ENCODE measurements around the gene ZNF33A. TPM values are rescaled to one million over a fixed set of nuclear protein-coding genes. Genes with fewer than 3 reads are reported as not detected.
"Not testable (repeated sequence)": the region's sequence is repeated elsewhere in the genome, so short reads cannot be mapped to it uniquely, and the experiment has no call there.

Gene ZNF33A
- polyA plus RNA-seq, 2 donors = 7.4 to 8.3 TPM

- Histone ChIP-seq H3K36me3 (ENCODE audit: control insufficient read depth in 2 of 2, insufficient read depth in 2 of 2, low read length in 1 of 2) (no peaks in the 10 kb centered on the region), H3K4me1 (ENCODE audit: control insufficient read depth in 2 of 2, insufficient read depth in 2 of 2, low read length in 1 of 2) (no peaks in the 10 kb centered on the region), H3K27ac (ENCODE audit: low read depth in 2 of 2, low read length in 1 of 2) (no peak overlapping the region), H3K4me3 (ENCODE audit: low read depth in 1 of 2, low read length in 2 of 2) (no peak overlapping the region), H3K27me3 (ENCODE audit: control insufficient read depth in 1 of 2, insufficient read depth in 2 of 2, low read length in 2 of 2) (no peaks in the 10 kb centered on the region), H3K9me3 (ENCODE audit: control insufficient read depth in 2 of 2, insufficient read depth in 1 of 2, low read depth in 1 of 2, low read length in 1 of 2) (peaks cover 0 to 2% of the 10 kb centered on the region in 2 donors)
These were observed 62.1 kb downstream of the ZNF33A start for GRCh38 chr10:38072552-38072951.

- H3K27me3 ChIP-seq (ENCODE audit: control insufficient read depth in 1 of 2, insufficient read depth in 2 of 2, low read length in 2 of 2) = peaks cover 0 to 2% of the 10 kb centered on the region in 2 donors
These were observed 66.2 kb downstream of the ZNF33A start for GRCh38 chr10:38076687-38077086.

GRCh38 chr10:38093318-38093717, 82.8 kb downstream of the ZNF33A start:
- H3K36me3 ChIP-seq (ENCODE audit: control insufficient read depth in 2 of 2, insufficient read depth in 2 of 2, low read length in 1 of 2); H3K9me3 ChIP-seq (ENCODE audit: control insufficient read depth in 2 of 2, insufficient read depth in 1 of 2, low read depth in 1 of 2, low read length in 1 of 2); H3K27ac ChIP-seq (ENCODE audit: low read depth in 2 of 2, low read length in 1 of 2); H3K4me1 ChIP-seq (ENCODE audit: control insufficient read depth in 2 of 2, insufficient read depth in 2 of 2, low read length in 1 of 2); H3K27me3 ChIP-seq (ENCODE audit: control insufficient read depth in 1 of 2, insufficient read depth in 2 of 2, low read length in 2 of 2): not testable (repeated sequence)
- H3K4me3 ChIP-seq (ENCODE audit: low read depth in 1 of 2, low read length in 2 of 2) = peak overlapping the region in 1 of 2 donors; percentile 90
- 93 to 95% methylated on average over 15 of the region's 15 CpGs for WGBS, 2 donors

More at GRCh38 chr10:38076687-38077086, 66.2 kb downstream of the ZNF33A start:
- 69 to 72% methylated on average over 2 of the region's 2 CpGs for WGBS, 2 donors
- no peaks in the 10 kb centered on the region for H3K4me1 ChIP-seq (ENCODE audit: control insufficient read depth in 2 of 2, insufficient read depth in 2 of 2, low read length in 1 of 2)
- H3K9me3 ChIP-seq (ENCODE audit: control insufficient read depth in 2 of 2, insufficient read depth in 1 of 2, low read depth in 1 of 2, low read length in 1 of 2) = peaks cover 2 to 3% of the 10 kb centered on the region in 2 donors
- H3K4me3 ChIP-seq (ENCODE audit: low read depth in 1 of 2, low read length in 2 of 2) = no peak overlapping the region
- H3K27ac ChIP-seq (ENCODE audit: low read depth in 2 of 2, low read length in 1 of 2) = no peak overlapping the region
- no peaks in the 10 kb centered on the region for H3K36me3 ChIP-seq (ENCODE audit: control insufficient read depth in 2 of 2, insufficient read depth in 2 of 2, low read length in 1 of 2)

GRCh38 chr10:38093816-38094157, 83.3 kb downstream of the ZNF33A start:
- peak overlapping the region in 1 of 2 donors; percentile 88 for H3K27ac ChIP-seq (ENCODE audit: low read depth in 2 of 2, low read length in 1 of 2)
- 11 to 12% methylated on average over 16 of the region's 16 CpGs for WGBS, 2 donors

GRCh38 chr10:38094158-38094926, 83.9 kb downstream of the ZNF33A start, which contains the start of gene ZNF37A:
Gene ZNF37A, plus strand, starts transcription at chr10:38094337. Its CDS starts 2,281 bp downstream, at chr10:38096618.
- no peaks in the 10 kb centered on the region for H3K9me3 ChIP-seq (ENCODE audit: control insufficient read depth in 2 of 2, insufficient read depth in 1 of 2, low read depth in 1 of 2, low read length in 1 of 2)
- no peaks in the 10 kb centered on the region for H3K27me3 ChIP-seq (ENCODE audit: control insufficient read depth in 1 of 2, insufficient read depth in 2 of 2, low read length in 2 of 2)
- peak within 1 kb of the TSS; percentile 88 for H3K27ac ChIP-seq (ENCODE audit: low read depth in 2 of 2, low read length in 1 of 2)
- peak within 1 kb of the TSS; percentile 88 to 90 for H3K4me3 ChIP-seq (ENCODE audit: low read depth in 1 of 2, low read length in 2 of 2)
- H3K36me3 ChIP-seq (ENCODE audit: control insufficient read depth in 2 of 2, insufficient read depth in 2 of 2, low read length in 1 of 2) = peaks cover 4 to 5% of the 10 kb centered on the region in 2 donors
- H3K4me1 ChIP-seq (ENCODE audit: control insufficient read depth in 2 of 2, insufficient read depth in 2 of 2, low read length in 1 of 2) = peaks cover 6 to 7% of the 10 kb centered on the region in 2 donors
- 0% methylated on average over 46 to 59 of the region's 59 CpGs for WGBS, 2 donors

More at GRCh38 chr10:38093816-38094157, 83.3 kb downstream of the ZNF33A start:
- peak overlapping the region; percentile 88 to 90 for H3K4me3 ChIP-seq (ENCODE audit: low read depth in 1 of 2, low read length in 2 of 2)
- H3K36me3 ChIP-seq (ENCODE audit: control insufficient read depth in 2 of 2, insufficient read depth in 2 of 2, low read length in 1 of 2) = peaks cover 4 to 5% of the 10 kb centered on the region in 2 donors
- H3K9me3 ChIP-seq (ENCODE audit: control insufficient read depth in 2 of 2, insufficient read depth in 1 of 2, low read depth in 1 of 2, low read length in 1 of 2) = no peaks in the 10 kb centered on the region
- H3K4me1 ChIP-seq (ENCODE audit: control insufficient read depth in 2 of 2, insufficient read depth in 2 of 2, low read length in 1 of 2) = peaks cover 6 to 7% of the 10 kb centered on the region in 2 donors
- H3K27me3 ChIP-seq (ENCODE audit: control insufficient read depth in 1 of 2, insufficient read depth in 2 of 2, low read length in 2 of 2) = no peaks in the 10 kb centered on the region

GRCh38 chr10:38094927-38095574, 84.6 kb downstream of the ZNF33A start:
- WGBS, 2 donors = 53% methylated on average over 21 of the region's 21 CpGs
- Histone ChIP-seq H3K4me3 (ENCODE audit: low read depth in 1 of 2, low read length in 2 of 2) (peak overlapping the region; percentile 88 to 90), H3K27ac (ENCODE audit: low read depth in 2 of 2, low read length in 1 of 2) (peak overlapping the region in 1 of 2 donors; percentile 88), H3K36me3 (ENCODE audit: control insufficient read depth in 2 of 2, insufficient read depth in 2 of 2, low read length in 1 of 2) (peaks cover 4 to 5% of the 10 kb centered on the region in 2 donors), H3K4me1 (ENCODE audit: control insufficient read depth in 2 of 2, insufficient read depth in 2 of 2, low read length in 1 of 2) (peaks cover 6 to 7% of the 10 kb centered on the region in 2 donors), H3K27me3 (ENCODE audit: control insufficient read depth in 1 of 2, insufficient read depth in 2 of 2, low read length in 2 of 2) (no peaks in the 10 kb centered on the region), H3K9me3 (ENCODE audit: control insufficient read depth in 2 of 2, insufficient read depth in 1 of 2, low read depth in 1 of 2, low read length in 1 of 2) (no peaks in the 10 kb centered on the region)

GRCh38 chr10:38102880-38103279, 92.4 kb downstream of the ZNF33A start:
- Histone ChIP-seq H3K27me3 (ENCODE audit: control insufficient read depth in 1 of 2, insufficient read depth in 2 of 2, low read length in 2 of 2) (no peaks in the 10 kb centered on the region), H3K4me3 (ENCODE audit: low read depth in 1 of 2, low read length in 2 of 2) (no peak overlapping the region), H3K27ac (ENCODE audit: low read depth in 2 of 2, low read length in 1 of 2) (no peak overlapping the region), H3K36me3 (ENCODE audit: control insufficient read depth in 2 of 2, insufficient read depth in 2 of 2, low read length in 1 of 2) (peaks cover 6 to 8% of the 10 kb centered on the region in 2 donors), H3K4me1 (ENCODE audit: control insufficient read depth in 2 of 2, insufficient read depth in 2 of 2, low read length in 1 of 2) (no peaks in the 10 kb centered on the region), H3K9me3 (ENCODE audit: control insufficient read depth in 2 of 2, insufficient read depth in 1 of 2, low read depth in 1 of 2, low read length in 1 of 2) (peaks cover 0 to 10% of the 10 kb centered on the region in 2 donors)
- 93 to 96% methylated on average over 1 of the region's 1 CpG for WGBS, 2 donors

- Histone ChIP-seq H3K9me3 (ENCODE audit: control insufficient read depth in 2 of 2, insufficient read depth in 1 of 2, low read depth in 1 of 2, low read length in 1 of 2) (peaks cover 0 to 10% of the 10 kb centered on the region in 2 donors), H3K36me3 (ENCODE audit: control insufficient read depth in 2 of 2, insufficient read depth in 2 of 2, low read length in 1 of 2) (peaks cover 6 to 8% of the 10 kb centered on the region in 2 donors), H3K4me3 (ENCODE audit: low read depth in 1 of 2, low read length in 2 of 2) (no peak overlapping the region), H3K4me1 (ENCODE audit: control insufficient read depth in 2 of 2, insufficient read depth in 2 of 2, low read length in 1 of 2) (no peaks in the 10 kb centered on the region), H3K27ac (ENCODE audit: low read depth in 2 of 2, low read length in 1 of 2) (no peak overlapping the region), H3K27me3 (ENCODE audit: control insufficient read depth in 1 of 2, insufficient read depth in 2 of 2, low read length in 2 of 2) (no peaks in the 10 kb centered on the region)
- 96 to 99% methylated on average over 3 of the region's 3 CpGs for WGBS, 2 donors
These were observed 93.3 kb downstream of the ZNF33A start for GRCh38 chr10:38103756-38104155.

- Histone ChIP-seq H3K27me3 (ENCODE audit: control insufficient read depth in 1 of 2, insufficient read depth in 2 of 2, low read length in 2 of 2) (no peaks in the 10 kb centered on the region), H3K36me3 (ENCODE audit: control insufficient read depth in 2 of 2, insufficient read depth in 2 of 2, low read length in 1 of 2) (peaks cover 10 to 12% of the 10 kb centered on the region in 2 donors), H3K4me3 (ENCODE audit: low read depth in 1 of 2, low read length in 2 of 2) (no peak overlapping the region), H3K27ac (ENCODE audit: low read depth in 2 of 2, low read length in 1 of 2) (no peak overlapping the region), H3K4me1 (ENCODE audit: control insufficient read depth in 2 of 2, insufficient read depth in 2 of 2, low read length in 1 of 2) (no peaks in the 10 kb centered on the region), H3K9me3 (ENCODE audit: control insufficient read depth in 2 of 2, insufficient read depth in 1 of 2, low read depth in 1 of 2, low read length in 1 of 2) (peaks cover 2 to 24% of the 10 kb centered on the region in 2 donors)
- 92 to 99% methylated on average over 2 of the region's 2 CpGs for WGBS, 2 donors
These were observed 101.7 kb downstream of the ZNF33A start for GRCh38 chr10:38112159-38112558.
